Measurements from ENCODE around the gene UGT2B28.
"Not testable (repeated sequence)": the region's sequence is repeated elsewhere in the genome, so short reads cannot be mapped to it uniquely, and the experiment has no call there.

Gene UGT2B28

GRCh38 chr4:69343558-69344420 is 63.5 kb downstream of the UGT2B28 start:
- not testable (repeated sequence) for DNase-seq

Data from activated T-cell treated with anti-CD3 and anti-CD28 coated beads, Interleukin-2, amount 50 U/mL, for 48 hours (primary cell).